Ishikawa (cell line): ENCODE measurements around the gene PDP2.
A peak's percentile ranks its signal among the peaks of the same experiment; 100 is the strongest.

ENCODE experiments used
- CEBPB ChIP-seq: IDR thresholded peaks from 2 replicates; pipeline ENCODE4 v1.6.1; 2012
- CREB1 ChIP-seq: IDR thresholded peaks from 2 replicates; pipeline ENCODE4 v1.6.1; 2012; ENCODE audit warnings: low read depth
- EGR1 ChIP-seq: IDR thresholded peaks from 2 replicates; pipeline ENCODE4 v1.6.1; 2012
- EP300 ChIP-seq: IDR thresholded peaks from 2 replicates; pipeline ENCODE4 v1.6.1; 2012; ENCODE audit warnings: borderline replicate concordance
- FOXM1 ChIP-seq: IDR thresholded peaks from 2 replicates; pipeline ENCODE4 v1.6.1; 2012; ENCODE audit warnings: low read depth, borderline replicate concordance
- NFIC ChIP-seq: IDR thresholded peaks from 2 replicates; pipeline ENCODE4 v1.6.1; 2012
- RAD21 ChIP-seq: IDR thresholded peaks from 2 replicates; pipeline ENCODE4 v1.6.1; 2012; ENCODE audit warnings: low read depth
- TAF1 ChIP-seq: IDR thresholded peaks from 2 replicates; pipeline ENCODE4 v1.6.1; 2012; ENCODE audit warnings: low read depth, mild to moderate bottlenecking
- TCF12 ChIP-seq: IDR thresholded peaks from 2 replicates; pipeline ENCODE4 v1.6.1; 2012; ENCODE audit warnings: low read depth
- TEAD4 ChIP-seq: IDR thresholded peaks from 2 replicates; pipeline ENCODE4 v1.6.1; 2012
- YY1 ChIP-seq: IDR thresholded peaks from 2 replicates; pipeline ENCODE4 v1.6.1; 2012; ENCODE audit warnings: low read depth
- ZBTB7A ChIP-seq: IDR thresholded peaks from 2 replicates; pipeline ENCODE4 v1.6.1; 2012; ENCODE audit warnings: low read depth
- TF ChIP-seq, protein P1 (sequence below): IDR thresholded peaks from 2 replicates; pipeline ENCODE4 v1.6.1; 2012; ENCODE audit warnings: low read depth, mild to moderate bottlenecking
- TF ChIP-seq, protein P2 (sequence below): IDR thresholded peaks from 2 replicates; pipeline ENCODE4 v1.6.1; 2012
- TF ChIP-seq, protein P3 (sequence below): IDR thresholded peaks from 2 replicates; pipeline ENCODE4 v1.6.1; 2012

Gene PDP2

DNA sequence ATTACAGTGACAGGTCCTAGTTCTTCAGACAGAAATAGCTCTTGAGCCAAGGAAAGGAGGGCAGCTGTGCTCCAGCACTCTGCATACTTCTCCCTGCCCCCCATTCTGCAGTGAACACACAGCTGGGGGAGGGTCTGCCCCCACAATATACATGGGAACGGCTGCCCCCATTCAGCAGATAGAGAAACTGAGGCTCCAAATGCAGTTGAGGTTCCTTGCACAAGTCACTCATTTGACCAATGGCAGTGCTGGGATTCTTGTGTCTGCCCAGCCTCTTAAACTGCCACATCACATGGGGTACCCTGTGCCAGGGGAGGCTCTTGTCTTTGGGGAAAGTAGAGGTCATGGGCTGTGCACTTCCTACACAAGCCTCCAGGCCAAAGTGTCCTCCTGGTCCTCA is 10.9 kb upstream of the PDP2 start:
- TF ChIP-seq NFIC, result no peak
- TF ChIP-seq CREB1, result no peak
- TF ChIP-seq, protein P1, sequence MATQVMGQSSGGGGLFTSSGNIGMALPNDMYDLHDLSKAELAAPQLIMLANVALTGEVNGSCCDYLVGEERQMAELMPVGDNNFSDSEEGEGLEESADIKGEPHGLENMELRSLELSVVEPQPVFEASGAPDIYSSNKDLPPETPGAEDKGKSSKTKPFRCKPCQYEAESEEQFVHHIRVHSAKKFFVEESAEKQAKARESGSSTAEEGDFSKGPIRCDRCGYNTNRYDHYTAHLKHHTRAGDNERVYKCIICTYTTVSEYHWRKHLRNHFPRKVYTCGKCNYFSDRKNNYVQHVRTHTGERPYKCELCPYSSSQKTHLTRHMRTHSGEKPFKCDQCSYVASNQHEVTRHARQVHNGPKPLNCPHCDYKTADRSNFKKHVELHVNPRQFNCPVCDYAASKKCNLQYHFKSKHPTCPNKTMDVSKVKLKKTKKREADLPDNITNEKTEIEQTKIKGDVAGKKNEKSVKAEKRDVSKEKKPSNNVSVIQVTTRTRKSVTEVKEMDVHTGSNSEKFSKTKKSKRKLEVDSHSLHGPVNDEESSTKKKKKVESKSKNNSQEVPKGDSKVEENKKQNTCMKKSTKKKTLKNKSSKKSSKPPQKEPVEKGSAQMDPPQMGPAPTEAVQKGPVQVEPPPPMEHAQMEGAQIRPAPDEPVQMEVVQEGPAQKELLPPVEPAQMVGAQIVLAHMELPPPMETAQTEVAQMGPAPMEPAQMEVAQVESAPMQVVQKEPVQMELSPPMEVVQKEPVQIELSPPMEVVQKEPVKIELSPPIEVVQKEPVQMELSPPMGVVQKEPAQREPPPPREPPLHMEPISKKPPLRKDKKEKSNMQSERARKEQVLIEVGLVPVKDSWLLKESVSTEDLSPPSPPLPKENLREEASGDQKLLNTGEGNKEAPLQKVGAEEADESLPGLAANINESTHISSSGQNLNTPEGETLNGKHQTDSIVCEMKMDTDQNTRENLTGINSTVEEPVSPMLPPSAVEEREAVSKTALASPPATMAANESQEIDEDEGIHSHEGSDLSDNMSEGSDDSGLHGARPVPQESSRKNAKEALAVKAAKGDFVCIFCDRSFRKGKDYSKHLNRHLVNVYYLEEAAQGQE, result no peak
- no peak for TF ChIP-seq CEBPB
- no peak for TF ChIP-seq TCF12
- TF ChIP-seq TEAD4, result no peak
- no peak for TF ChIP-seq EP300
- no peak for TF ChIP-seq ZBTB7A
- TF ChIP-seq RAD21, result no peak
- no peak for TF ChIP-seq YY1
- TF ChIP-seq, protein P2, sequence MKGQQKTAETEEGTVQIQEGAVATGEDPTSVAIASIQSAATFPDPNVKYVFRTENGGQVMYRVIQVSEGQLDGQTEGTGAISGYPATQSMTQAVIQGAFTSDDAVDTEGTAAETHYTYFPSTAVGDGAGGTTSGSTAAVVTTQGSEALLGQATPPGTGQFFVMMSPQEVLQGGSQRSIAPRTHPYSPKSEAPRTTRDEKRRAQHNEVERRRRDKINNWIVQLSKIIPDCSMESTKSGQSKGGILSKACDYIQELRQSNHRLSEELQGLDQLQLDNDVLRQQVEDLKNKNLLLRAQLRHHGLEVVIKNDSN, result no peak

DNA sequence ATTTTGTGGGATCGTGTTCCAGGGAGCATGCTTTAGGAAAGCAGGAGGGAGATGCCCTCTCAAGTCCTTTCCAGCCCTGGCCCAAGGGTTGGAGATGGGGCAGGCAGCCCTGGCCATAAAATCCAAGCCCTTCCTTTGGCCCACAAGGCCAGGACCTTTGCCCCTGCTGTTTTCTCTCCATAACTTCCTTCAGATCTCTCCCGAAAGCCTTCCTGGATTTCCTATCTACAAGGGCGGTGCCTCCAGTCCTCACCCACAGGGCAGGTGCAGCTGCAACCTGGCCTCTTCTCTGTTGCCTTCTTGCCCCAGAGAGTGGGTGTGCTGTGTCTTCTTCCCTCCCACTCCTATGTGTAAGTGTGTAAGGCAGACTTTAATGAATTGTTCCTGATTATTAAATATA is 8.5 kb upstream of the PDP2 start:
- TF ChIP-seq EGR1, result no peak

DNA sequence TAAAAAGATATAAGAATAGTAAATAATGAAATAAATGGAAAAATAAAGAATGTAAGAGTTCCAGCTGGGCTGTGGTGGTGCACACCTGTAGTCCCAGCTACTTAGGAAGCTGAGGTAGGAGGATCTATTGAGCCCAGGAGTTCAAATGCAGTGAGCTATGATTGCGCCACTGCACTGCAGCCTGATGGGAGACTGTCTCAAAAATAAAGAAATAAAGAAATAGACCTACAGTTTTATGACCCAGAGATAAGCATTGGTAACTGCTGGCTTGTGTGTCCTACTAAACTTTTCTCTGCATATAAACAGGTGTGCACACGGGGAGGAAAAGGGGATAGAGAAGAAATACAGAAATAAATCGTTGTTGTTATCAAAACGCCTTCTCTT is 7.8 kb upstream of the PDP2 start:
- TF ChIP-seq CEBPB (peak; percentile 41; the same call in 1 of the 2 replicates), RAD21 (no peak)

DNA sequence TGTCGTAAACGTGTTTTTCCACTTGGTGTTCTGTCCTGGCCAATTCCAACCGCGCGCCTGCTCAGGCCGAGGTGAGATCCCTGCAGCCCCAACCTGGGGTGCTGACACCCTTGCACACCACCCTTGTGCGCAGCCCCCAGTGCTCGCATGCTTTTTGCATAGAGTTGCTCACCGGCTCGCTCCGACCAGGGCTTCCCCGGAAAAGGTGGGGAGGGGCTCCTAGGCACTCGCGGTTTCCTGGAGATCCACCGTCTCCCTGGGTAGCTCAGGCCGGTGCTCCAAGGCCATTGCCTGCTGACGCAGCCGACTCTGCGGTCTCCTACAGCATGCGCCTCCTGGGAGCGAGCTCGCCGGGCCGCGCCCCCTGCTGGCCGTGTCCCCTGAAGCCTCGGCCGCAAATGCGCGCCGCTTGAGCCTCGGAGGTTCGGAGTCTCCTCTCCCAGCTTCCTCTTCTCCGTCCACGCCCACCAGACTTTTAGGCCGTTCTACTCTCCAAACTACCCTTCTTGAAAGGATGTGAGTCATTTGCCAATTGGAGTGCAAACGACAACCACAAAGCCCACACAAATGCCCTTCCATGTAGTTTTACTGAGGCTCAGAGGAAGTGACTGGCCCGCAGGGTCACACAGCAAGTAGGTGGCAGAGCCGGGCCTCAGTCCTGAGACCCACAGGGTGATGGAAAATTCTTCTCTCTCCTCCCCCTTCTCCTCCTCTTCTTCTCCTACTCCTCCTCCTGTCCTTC is 7.2 kb upstream of the PDP2 start:
- TF ChIP-seq, protein P3, sequence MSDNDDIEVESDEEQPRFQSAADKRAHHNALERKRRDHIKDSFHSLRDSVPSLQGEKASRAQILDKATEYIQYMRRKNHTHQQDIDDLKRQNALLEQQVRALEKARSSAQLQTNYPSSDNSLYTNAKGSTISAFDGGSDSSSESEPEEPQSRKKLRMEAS, result peak; percentile 85
- TF ChIP-seq EP300, result no peak
- 0 out of 2 replicates have a peak, but pooled peaks have one; percentile 39 for TF ChIP-seq YY1
- TF ChIP-seq EGR1, result no peak
- no peak; the same call in 1 of the 2 replicates for TF ChIP-seq TAF1
- peak; percentile 42; the same call in 1 of the 2 replicates for TF ChIP-seq RAD21
- TF ChIP-seq CEBPB, result no peak
- no peak for TF ChIP-seq CREB1
- TF ChIP-seq ZBTB7A, result 0 out of 2 replicates have a peak, but pooled peaks have one; percentile 34
- TF ChIP-seq, protein P1, result no peak
- TF ChIP-seq TCF12, result no peak
- no peak for TF ChIP-seq NFIC
- no peak for TF ChIP-seq FOXM1

DNA sequence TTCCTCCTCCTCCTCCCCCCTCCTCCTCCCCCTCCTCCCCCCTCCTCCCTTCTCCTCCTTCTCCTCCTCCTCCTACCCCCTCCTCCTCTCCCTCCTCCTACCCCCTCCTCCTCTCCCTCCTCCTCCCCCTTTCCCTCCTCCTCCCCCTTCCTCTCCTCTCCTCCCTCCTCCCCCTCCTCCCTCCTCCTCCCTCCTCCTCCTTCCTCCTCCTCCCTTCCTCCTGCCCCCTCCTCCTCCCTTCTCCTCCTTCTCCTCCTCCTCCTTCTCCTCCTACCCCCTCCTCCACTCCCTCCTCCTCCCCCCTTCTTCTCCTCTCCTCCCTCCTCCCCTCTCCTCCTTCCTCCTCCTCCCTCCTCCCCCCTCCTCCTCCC is 6.6 kb upstream of the PDP2 start:
- TF ChIP-seq ZBTB7A (no peak), CREB1 (no peak), RAD21 (no peak), TEAD4 (no peak), TAF1 (no peak), EP300 (no peak), NFIC (no peak), CEBPB (no peak), EGR1 (no peak), TCF12 (no peak), FOXM1 (no peak), YY1 (no peak)
- TF ChIP-seq, protein P1, result no peak
- TF ChIP-seq, protein P3, result no peak
- TF ChIP-seq, protein P2, result no peak
